Upper lobe of right lung (tissue), 1 donor: ENCODE data around the gene ARHGEF28. TPM values are rescaled to one million over a fixed set of nuclear protein-coding genes. Genes with fewer than 3 reads are reported as not detected.

Experiments
- ATAC-seq: fragments of 200-7000 bp; cut with Tn5 transposase; one replicate; pipeline ENCODE4 v1.9.1; 2020; ENCODE audit warnings: mild to moderate bottlenecking, moderate library complexity
- DNase-seq: peaks from one replicate; pipeline ENCODE4 v3.0.0-alpha.2; 2020
- H3K27ac ChIP-seq: fragments of 200-600 bp; one replicate; pipeline ENCODE4 v1.8.0; 2022
- H3K27me3 ChIP-seq: fragments of 200-600 bp; one replicate; pipeline ENCODE4 v1.8.0; 2022; ENCODE audit warnings: mild to moderate bottlenecking
- H3K36me3 ChIP-seq: fragments of 200-600 bp; one replicate; pipeline ENCODE4 v1.8.0; 2022
- H3K4me1 ChIP-seq: fragments of 200-600 bp; one replicate; pipeline ENCODE4 v1.8.0; 2022
- H3K4me3 ChIP-seq: fragments of 200-600 bp; one replicate; pipeline ENCODE4 v1.8.0; 2022; ENCODE audit warnings: mild to moderate bottlenecking
- H3K9me3 ChIP-seq: fragments of 200-600 bp; one replicate; pipeline ENCODE4 v1.8.0; 2022
- CTCF ChIP-seq: fragments of 200-600 bp; IDR thresholded peaks from one replicate; pipeline ENCODE4 v1.8.0; 2022; ENCODE audit warnings: antibody characterized with exemption
- intact Hi-C: fragments of 100-400 bp; cut with DNase I; formaldehyde crosslinking; loops from one replicate; pipeline ENCODE4 v1.11.0; 2022
- total RNA-seq: library from RNA; stranded (reverse); fragmentation: NEBNext Ultra II Directional; extraction: Animal tissue kit (Norgen Biotek cat#: 25700); gene quantifications from one replicate; pipeline ENCODE4 v1.2.1, GENCODE V29; 2021
- donor health status: DM: no; HTN: yes; CAD: no; lungs with severe emphysema.

The ARHGEF28 gene
- total RNA-seq, 1 donor from 2014 or later: 22.3 TPM

DNA sequence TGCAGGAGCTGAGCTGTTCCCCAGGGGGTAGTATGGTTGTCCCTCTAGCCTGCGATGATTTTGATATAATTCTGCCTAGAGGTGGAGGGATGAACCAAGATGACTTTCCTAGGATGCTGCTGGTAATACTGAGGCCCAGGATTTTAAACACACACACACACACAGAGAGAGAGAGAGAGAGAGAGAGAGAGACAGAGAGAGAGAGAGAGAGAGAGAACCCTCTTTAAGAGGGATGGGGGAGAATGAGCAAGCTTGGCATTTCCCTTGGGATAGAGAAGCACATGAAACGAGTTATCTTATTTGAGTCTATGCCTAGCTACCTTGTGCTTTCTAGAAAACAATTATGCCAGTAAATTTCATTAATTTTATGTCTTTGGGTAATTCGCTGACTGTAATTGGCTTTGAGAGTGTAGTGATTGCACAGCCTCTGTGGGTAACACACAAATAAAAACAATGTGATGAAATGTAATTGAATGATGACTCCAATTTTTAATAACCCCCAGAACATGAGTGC lies 338.4 kb downstream of the ARHGEF28 start:
- H3K9me3 ChIP-seq: no peaks in the 10 kb centered on the region
- intact Hi-C loops: no loop called here
- no peak overlapping the region for H3K4me3 ChIP-seq
- ATAC-seq: no peak
- H3K36me3 ChIP-seq: no peaks in the 10 kb centered on the region
- no peaks in the 10 kb centered on the region for H3K4me1 ChIP-seq
- TF ChIP-seq CTCF: no peak
- no peak overlapping the region for H3K27ac ChIP-seq
- DNase-seq: no peak
- no peaks in the 10 kb centered on the region for H3K27me3 ChIP-seq

- Histone ChIP-seq H3K4me1 (no peaks in the 10 kb centered on the region), H3K9me3 (no peaks in the 10 kb centered on the region), H3K27me3 (no peaks in the 10 kb centered on the region), H3K4me3 (no peak overlapping the region), H3K27ac (no peak overlapping the region), H3K36me3 (no peaks in the 10 kb centered on the region)
- DNase-seq (no peak), ATAC-seq (no peak)
- no peak for TF ChIP-seq CTCF
- intact Hi-C loops: no loop called here
Measured at GRCh38 chr5:73966451-73966850, 340.5 kb downstream of the ARHGEF28 start.

DNA sequence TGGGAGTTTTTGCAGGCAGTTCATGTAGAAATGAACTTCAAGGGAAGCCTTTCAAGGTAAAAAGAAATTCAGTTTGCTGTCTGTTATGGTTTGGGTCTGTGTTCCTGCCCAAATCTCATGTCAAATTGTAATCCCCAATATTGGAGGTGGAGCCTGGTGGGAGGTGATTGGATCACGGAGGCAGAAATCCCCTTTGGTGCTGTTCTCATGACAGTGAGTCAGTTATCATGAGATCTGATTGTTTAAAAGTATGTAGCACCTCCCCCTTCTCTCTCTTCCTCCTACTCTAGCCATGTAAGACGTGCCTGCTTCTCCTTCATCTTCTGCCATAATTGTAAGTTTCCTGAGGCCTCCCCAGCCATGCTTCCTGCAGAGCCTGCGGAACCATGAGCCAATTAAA lies 341.4 kb downstream of the ARHGEF28 start:
- TF ChIP-seq CTCF: no peak
- no peaks in the 10 kb centered on the region for H3K36me3 ChIP-seq
- H3K27ac ChIP-seq: no peak overlapping the region
- H3K4me1 ChIP-seq: no peaks in the 10 kb centered on the region
- H3K9me3 ChIP-seq: no peaks in the 10 kb centered on the region
- intact Hi-C loops: no loop called here
- DNase-seq (no peak), ATAC-seq (no peak)
- H3K4me3 ChIP-seq: no peak overlapping the region
- H3K27me3 ChIP-seq: no peaks in the 10 kb centered on the region

DNA sequence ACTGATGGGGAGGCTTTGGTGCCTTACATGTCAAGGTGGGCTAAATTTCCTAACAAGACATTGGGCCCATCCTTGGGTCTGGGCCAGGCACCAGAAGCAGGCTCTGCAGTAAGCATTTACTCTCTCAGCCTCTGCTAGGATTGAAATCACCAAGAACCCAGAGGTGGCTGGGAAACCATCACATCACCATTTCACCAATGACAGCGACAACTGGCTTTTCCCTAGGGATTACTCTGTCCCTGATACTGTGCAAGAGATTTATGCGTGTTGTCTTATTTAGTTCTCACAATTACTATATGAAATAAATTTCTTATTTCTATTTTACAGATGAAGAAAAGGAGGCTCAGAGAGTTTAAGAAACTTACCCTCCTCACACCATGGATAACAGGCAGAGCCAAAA lies 342.2 kb downstream of the ARHGEF28 start:
- H3K27ac ChIP-seq: no peak overlapping the region
- intact Hi-C loops: no loop called here
- no peaks in the 10 kb centered on the region for H3K4me1 ChIP-seq
- no peak for DNase-seq
- no peak overlapping the region for H3K4me3 ChIP-seq
- H3K27me3 ChIP-seq: no peaks in the 10 kb centered on the region
- no peak for ATAC-seq
- no peaks in the 10 kb centered on the region for H3K36me3 ChIP-seq
- no peaks in the 10 kb centered on the region for H3K9me3 ChIP-seq
- TF ChIP-seq CTCF: no peak

- DNase-seq (no peak), ATAC-seq (no peak)
- no peaks in the 10 kb centered on the region for H3K4me1 ChIP-seq
- no peaks in the 10 kb centered on the region for H3K9me3 ChIP-seq
- intact Hi-C loops: no loop called here
- no peaks in the 10 kb centered on the region for H3K36me3 ChIP-seq
- TF ChIP-seq CTCF: no peak
- H3K27ac ChIP-seq: no peak overlapping the region
- no peaks in the 10 kb centered on the region for H3K27me3 ChIP-seq
- H3K4me3 ChIP-seq: no peak overlapping the region
Measured at GRCh38 chr5:73968729-73969128, 342.7 kb downstream of the ARHGEF28 start.
